ENCODE measurements around the gene P2RX2.

The P2RX2 gene

DNA sequence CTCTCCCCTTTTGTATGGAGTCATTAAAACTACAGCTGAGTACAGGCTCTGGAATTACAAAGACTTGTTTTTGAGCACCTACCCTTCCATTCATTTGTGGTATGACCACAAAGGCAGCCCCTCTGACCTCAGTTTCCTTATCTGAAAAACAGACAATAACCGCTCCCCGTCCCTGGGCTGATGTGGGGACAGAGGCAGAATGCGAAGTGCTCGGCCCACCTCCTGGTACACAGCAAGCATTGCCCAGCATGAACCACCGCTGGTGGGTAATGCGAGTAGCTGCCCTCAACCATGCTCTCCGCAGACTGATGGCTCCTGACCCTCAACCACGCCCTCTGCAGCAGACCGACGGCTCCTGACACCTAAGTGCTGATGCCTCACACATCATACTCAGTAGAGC is 22.4 kb downstream of the P2RX2 start:
- no peak for DNase-seq

DNA sequence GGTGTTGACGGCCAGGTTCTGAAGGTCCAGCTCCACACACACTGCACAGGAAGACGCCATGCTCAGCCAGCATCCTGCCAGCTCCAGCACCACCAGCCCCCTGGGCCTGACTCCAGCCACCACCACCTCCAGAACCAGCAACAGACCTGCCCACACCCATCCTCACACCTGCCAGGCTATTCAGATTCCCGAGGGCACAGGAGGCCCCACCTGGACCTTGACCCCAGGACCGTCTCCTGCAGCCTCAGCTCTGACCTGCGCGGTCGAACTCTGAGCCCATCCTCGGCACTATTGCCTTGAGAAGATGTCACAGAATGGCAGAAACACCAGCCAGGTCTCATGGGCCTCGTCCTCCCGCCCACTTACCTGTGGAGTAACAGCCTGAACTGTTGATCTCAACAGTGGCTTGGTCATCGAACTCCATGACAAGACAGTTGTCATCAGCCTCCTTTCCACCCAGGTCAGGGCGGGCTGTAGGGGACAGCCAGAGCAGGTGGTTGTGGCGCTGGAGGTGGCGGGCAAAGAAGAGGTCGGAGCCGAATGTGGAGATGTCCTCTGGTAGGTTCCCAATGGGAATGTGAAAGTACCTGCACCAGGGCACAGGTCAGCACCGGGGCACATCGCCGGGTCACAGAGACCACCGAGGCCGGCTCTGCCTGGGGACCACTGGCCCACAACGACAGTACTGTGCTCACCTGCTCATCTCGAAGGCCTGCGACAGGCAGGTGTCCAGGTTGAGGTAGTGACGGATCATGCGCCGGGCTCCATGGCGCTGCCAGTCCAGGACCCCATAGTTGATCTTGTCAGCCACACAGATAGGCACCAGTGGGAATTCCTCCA is 23.5 kb downstream of the P2RX2 start:
- DNase-seq, result no peak

DNA sequence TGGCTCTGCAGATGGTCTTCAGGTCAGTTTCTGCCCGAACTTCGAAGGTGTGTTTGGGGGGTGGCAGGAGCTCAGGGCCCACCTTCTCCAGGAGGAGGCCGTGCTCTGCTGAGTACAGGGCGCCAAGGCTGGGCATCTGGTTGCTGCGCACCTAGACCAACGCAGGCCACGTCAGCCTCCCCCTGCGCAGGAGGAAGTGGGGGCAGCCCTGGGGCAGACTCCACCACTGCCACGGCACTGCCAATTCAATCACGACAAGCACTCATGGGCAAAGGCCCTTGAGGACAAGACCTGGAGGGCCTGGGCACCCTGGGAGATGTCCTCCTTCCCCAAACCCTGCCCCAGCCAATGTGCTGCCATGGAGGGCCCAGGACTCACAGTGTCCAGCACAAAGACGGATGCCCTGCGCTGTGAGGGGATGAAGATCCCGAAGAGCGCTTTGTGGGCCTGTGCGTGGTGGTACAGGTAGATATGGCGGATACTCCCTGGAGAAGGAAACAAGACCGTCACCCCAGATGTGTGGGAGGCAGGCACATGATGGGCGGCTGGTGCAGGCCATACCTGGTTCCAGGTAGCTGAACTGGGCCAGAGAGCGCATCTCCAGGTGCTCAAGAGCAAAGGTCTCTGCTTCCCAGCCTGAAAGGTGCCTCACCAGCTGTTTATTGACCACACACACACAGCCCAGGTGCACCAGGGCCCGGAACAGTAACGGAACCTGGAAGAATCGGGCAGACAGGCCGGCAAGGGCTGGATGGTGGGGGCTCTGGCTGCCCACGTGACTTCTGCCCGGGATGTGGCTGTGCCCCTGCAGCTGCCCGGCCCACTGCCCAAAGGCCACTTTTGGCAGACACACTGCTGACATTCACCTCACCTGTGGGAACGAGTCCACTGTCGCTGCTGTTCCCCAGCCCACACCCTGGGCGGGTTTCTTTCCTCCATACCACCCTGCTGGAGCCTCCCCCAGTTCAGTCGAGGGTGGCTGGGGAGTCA is 24.6 kb downstream of the P2RX2 start:
- no peak for DNase-seq

DNA sequence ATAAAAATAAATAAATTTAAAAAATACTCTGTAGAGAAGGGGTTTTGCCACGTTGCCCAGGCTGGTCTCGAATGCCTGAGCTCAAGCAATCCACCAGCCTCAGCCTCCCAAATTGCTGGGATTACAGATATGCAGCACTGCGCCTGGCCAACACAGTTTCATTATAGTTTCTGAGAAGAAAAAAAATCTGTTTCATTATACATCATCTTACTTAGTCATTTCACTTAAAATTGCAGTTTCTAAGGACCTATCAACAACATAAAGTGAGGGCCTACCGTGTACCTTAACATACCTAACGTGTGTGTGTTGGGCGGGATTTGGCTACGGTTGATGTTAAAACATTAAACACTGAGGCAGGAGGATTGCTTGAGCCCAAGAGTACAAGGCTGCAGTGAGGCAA is 28.3 kb downstream of the P2RX2 start:
- no peak for DNase-seq

DNA sequence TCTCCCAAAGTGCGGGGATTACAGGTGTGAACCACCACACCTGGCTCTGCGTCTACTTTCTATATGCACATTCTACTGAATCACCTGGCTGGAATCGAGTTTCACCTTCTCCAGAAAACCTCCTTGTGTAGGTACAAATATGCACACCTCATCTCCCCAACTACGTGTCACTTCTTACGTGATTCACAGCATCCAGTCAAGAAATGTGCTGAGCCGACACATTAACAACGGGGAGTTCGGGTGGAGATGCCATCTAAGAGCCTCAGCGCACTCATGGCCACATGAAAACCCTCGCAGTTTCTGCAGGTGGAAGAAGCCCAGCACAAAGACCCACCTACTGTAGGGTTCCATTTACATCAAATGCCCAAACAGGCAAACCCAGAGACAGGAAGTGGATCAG is 29.3 kb downstream of the P2RX2 start:
- no peak for DNase-seq

DNA sequence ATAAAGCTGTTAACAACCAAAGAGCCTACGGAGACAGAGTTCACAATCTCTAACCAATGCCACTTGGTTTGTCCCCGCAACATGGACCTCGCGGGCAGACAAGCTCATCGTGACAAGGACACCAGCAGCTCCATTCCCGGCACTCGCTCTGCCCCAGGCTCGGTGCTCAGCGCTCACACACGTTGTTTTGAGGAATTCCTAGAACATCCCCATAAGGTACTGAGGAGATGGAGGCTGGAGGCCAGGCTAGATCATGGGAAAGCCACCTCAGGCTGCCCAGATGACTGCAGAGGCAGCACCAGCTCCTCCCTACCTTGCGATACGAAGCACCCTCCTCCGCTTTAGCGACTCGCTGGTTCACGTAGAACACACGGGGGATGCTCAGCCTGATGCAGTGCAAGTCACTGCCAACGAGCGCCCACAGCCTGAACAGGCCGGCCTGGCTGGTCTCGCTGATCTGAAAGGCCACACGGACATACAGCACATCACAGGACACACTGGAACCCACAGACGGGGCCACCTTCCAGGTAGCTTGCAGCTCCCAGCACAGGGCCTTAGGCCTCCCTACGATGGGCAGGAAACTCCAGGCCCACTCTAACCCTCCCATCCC is 30.1 kb downstream of the P2RX2 start:
- DNase-seq, result no peak

DNA sequence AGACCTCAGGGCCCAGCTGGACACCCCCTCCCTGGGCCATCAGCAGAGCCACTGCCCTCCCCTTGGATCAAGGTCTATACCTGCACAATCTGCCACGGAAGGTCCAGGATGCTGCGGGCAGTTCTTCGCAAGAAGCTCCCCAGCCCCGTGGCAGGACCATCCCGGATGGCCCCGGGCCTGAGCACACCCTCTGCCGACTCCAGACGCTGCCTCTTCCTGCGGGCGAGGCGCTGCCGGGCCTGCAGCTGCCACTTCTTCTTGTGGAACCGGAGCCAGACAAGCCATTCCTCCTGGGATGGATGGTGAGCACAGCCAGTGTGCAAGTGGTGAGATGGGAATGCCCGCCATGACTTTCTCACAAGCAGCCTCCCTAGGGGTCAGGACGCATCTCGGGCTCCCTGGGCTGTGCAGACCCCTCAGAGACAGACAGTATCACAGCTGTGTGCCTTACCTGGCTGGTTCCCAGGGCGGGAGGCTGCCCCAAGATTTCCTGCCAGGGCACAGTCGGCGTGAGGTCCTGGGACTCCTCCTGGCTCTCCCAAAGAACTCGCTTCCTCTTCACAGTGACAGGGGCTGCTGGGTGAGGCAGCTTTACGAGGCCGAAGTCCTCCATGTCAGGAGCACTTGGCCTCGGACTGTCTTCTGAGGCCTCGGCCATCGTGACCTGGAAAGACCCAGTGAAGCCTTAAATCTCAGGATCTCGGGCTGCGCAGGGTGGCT is 30.8 kb downstream of the P2RX2 start:
- no peak for DNase-seq

DNA sequence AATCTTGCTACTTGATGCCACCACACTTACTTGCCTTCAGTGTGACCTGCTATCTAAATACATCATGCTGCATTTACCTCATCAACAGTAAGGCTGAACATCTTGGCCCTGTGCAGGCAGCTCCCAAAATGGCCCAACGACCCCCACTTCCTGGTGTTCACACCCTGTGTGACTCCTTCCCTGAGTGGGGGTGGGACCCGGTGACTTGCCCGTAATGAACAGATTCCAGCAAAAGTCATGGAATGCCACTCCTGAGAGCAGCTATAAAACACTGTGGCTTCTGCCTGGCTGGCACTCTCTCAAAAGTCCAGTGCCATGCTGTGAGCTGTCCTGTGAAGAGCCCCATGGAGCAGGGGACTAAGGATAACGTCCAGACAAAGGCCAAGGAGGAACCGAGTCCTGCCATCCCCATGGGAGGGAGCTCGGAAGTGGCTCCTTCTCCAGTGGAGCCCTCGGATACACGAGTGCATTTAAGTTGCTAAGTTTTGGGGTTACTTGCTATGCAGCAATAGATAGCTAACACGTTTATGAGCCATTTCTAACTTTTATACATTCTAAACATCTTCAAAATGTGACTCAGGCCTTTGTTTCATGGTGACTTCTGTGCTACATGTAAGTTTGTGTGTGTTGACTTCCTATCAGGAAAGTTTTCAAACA is 33.0 kb downstream of the P2RX2 start:
- no peak for DNase-seq

DNA sequence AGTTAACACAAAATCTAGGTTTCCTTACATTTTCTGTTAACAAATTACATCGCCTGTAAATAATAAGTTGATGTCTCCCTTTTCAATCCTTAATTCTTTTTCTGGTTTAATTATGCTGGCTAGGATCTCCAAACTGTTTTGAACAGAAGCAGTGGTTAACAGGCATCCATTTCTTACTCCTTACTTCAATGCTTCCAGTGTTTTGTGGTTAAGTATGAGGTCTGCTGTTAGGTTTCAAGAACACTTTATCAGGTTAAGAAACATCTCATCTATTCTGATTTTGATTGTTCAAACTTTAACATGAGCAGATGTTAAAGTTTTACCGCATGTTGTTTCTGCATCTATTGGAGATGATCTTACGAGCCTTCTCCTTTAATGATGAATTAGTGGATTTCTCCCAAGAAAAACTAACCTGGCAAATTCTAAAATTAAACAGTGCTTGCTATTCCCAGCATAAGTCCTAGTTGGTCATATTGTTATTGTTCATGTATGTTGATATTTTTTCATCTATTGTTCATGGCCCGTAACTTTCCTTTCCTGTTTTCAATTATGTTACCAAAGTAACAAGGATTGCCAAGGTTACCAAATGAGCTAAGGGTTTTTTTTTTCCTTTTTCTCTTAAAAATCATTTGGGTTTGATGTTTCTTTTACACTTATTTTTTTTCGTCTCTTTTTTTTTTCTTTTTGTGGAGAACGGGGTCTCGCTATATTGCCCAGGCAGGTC is 35.2 kb downstream of the P2RX2 start:
- no peak for DNase-seq

DNA sequence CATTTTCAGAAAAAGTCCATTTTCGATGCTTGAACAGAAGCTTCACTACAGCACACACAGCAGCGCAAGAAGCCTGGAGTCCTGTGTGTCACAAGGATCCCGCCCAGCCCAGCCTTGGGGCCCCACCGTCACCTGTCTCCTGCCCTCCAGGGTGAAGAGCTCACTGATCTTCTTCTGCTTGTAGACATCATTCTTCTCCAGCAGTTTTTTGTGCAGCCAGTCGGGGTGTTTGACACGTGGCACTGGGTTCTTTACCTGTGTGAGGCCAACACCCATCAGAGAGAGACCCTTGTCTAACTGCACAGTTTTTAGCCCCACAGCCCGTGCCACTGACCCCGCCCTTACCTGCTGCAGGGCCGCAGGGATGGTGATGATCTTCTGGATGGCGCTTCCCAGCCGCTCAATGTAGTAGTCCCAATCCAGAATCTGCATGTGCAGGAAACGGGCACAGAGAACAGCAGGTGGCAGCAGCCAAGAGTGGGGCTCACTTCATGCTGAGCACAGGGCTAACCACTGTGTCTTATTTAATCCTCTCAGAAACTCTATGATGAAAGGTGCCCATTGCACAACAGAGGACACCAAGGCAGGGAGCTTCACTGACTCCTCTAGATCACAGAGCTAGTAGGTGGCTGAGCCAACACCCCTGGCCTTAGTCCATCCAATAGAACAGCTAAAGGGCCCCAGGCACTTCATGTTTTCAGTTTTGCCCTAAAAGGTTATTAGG is 38.6 kb downstream of the P2RX2 start:
- no peak for DNase-seq

DNA sequence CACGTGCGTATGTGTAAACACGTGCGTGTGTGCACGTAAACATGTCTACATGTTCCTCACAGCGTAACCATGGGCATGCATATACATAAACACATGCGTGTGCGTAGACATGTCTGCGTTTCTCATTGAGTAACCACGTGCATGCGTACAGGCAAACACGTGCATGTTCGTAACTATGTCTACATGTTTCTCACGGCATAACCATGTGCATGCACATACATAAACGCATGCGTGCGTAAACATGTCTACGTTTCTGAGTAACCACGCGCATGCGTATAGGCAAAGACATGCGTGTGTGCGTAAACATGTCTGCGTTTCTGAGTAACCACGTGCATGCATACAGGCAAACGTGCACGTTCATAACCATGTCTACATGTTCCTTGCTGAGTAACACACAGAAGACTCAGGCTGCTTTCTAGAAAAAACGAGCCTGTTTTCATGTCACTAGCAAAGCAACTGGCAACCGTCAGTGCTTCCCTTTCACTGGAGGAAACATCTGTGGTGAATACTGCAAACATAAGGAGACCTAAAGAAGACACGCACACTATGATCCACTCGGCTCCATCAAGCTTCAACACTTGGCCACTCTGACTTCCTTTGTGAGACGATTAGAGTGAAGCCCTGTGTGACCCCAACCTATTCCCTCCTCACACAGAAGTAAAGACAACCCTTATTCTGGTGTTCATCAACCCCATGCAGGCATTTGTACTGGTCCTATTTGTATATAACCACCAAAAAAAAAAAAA is 39.7 kb downstream of the P2RX2 start:
- DNase-seq, result no peak

DNA sequence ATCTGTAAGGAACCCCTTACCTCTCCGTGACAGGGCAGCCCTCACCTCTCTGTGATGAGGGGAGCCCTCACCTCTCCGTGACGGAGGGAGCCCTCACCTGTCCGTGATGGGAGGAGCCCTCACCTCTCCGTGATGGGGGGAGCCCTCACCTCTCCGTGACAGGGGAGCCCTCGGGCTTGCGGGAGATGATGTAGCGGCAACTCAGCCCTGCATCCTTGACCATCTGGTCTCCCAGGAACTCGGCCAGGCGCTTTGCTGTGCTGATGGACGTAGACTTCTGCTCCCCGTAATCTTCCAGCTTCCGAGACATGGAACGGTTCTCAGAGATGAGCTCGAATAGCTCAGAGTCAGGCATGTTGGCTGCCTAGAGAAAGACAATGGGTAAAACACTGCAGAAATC is 40.6 kb downstream of the P2RX2 start:
- no peak for DNase-seq

DNA sequence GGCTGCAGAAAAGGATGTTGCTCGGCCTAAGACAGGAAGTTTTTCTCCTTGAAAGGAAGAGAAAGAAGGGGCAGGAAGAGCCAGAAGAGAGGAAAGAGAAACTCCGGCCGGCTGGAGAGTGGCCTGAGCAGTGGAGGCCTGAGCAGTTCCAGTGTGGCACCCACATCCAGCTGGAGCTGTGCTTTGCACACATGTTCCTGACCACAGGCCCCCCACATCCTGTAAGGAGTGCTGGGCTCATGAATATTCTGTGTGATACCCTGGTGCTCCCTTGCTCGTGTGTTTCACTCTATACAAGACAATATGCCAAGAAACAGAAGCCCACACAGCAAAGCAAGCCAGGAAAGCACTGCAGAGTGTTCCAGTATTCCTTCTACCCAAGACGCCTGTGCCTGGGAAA is 41.5 kb downstream of the P2RX2 start:
- no peak for DNase-seq

DNA sequence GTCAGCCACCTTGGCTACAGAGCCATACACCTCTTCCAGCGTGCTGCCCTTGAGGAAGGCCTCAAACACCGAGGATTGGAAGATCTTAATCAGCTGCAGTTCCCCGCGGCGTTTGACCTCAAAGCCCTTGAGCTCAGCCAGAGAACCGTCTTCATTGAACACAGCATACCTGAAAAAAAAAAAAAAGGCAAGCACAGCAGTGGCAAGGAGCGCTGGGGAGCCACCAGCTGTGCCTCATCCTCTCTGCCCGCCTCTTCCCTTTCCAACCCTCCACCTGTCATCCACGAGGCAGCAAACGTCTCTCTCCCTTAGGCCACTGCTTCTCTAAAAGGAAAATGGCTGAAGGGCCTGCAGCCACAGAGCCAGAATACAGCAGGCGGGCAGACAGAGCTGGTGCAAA is 42.4 kb downstream of the P2RX2 start:
- DNase-seq, result no peak

DNA sequence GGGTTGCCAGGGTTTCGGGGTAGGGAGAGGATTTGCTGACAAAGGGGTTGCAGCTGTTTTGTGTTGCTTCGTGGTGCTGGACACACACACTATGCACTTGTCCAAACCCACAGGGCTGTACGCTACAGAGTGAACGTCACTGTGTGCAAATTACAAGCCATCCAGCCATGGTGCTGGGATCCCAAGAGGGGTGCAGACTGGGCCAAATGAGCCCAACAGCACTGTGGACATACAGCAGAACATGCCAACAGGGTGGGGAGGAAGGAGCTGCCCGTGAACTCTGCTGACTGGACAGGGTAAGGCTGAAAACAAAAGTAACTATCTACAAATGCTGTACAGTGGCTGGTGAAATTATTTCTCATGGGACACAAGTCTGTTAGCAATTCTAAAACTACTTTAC is 43.4 kb downstream of the P2RX2 start:
- DNase-seq, result no peak

DNA sequence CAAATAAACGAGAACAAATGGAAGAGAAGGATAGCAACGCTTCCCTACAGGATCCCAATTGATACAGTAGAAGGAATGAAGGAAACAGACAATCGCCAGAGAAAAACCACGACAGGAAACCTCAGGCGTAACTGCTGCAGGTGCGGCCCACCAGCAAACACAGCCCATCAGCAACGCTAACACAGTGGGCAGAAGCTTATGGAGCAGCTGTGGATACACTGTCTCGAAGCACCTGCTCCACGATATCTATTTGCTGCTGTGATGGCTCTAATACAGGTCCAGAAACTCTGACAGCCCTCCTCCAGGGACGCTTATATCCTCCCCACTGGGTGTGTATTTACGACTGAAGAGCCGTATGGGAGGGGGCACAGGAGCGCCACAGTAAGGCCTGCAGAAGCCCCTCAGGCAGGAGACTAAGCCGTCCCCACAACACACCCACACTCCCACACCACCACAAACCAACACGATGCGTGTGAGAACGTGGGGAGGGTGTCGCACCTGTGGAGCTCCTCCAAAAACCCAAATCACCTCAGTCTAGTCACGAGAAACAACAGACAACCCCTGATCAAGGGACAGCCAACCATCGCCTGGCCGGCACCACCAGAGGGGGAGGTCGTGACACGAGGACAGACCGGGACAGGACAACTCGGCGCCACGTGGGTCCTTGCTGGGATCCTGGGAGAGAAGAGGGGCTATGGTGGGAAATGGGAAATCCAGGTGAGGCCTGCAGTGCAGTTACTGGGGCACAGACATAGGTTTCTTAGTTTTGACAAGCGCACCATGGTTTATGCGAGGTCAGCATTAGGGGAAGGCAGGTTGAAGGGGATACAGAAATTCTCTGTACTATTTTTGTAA is 44.6 kb downstream of the P2RX2 start:
- no peak for DNase-seq

DNA sequence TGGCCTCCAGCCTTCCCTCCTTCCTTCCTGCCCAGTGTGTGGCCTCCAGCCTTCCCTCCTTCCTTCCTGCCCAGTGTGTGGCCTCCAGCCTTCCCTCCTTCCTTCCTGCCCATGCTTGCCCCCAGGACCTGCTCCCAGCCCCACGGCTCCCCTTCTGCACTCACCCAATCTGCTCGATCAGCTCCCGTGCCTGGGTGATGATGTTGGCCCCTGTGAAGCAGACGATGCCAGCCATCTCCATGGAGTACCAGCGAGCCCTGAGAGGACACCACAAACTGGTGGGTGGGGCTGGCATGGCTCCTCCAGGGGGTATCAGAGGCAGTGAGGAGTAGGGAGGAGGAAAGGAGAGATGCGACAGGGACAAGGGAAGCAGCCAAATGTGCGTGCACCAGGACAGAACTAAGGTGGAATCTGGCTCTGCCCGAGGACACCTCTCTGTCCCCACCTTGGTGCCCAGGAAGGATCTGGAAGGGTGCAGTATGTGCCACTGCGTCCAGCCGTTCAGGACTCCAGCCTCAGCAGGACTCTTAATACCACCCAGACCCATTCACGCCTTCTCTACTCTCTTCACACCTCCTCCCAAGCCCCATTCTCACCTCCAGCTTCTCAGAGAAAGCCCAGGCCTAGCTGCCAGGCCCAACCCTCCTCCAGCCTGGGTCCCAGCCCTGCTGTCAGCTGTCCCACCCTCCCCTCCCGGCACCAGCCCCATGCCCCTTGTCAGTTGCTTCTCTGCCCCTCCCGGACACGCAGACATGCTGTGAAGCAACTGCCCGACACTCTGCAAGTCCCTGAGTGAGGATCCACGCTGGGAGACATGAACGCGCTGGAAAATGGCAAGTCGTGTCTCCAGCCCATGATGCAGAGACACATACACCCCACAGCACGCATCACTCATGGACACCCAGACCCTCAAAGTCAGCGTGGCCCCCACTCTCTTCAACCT is 45.9 kb downstream of the P2RX2 start:
- no peak for DNase-seq

DNA sequence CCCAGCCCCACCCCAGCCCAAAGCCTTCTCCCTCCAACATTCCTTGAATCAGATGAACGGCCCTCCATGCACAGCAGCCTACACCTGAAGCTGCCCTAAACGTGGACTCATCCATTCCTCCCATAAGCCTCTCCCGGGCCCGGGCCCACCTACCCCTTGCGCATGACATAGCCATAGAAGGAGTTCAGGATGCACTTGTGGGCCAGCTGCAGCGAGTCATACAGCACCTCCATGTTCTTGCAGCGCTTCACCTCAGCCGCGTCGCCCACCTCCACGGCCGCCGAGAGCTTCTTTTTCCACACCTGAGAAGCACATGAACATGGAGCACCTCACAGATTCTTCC is 46.5 kb downstream of the P2RX2 start:
- no peak for DNase-seq

All from NCI-H2081 (cell line).